GM12878 (cell line): Measurements from ENCODE around the gene HSPA2. TPM values are rescaled to one million over a fixed set of nuclear protein-coding genes. Genes with fewer than 3 reads are reported as not detected.
A peak's percentile ranks its signal among the peaks of the same experiment; 100 is the strongest.

ENCODE experiments used
- ATAC-seq: fragments of 200-7000 bp; cut with Tn5 transposase; 3 replicates; pipeline ENCODE4 v1.9.1; 2020; ENCODE audit warnings: mild to moderate bottlenecking, moderate library complexity
- BruUV-seq: library from RNA; stranded (reverse); fragments of 400-500 nt; replicated peaks from 2 replicates; lab custom pipeline; 2021; lab: Mats Ljungman, UMichigan
- CTCF ChIA-PET: fragments of 300-600 bp; sonication (Branson Sonifier 250); formaldehyde crosslinking; extraction: SDS; loops from one replicate; lab custom pipeline; 2021; ENCODE audit warnings: inconsistent platforms; lab: Yijun Ruan, JAX
- POLR2A ChIA-PET: fragments of 350-600 bp; formaldehyde crosslinking; extraction: SDS; loops from one replicate; lab custom pipeline; 2021; ENCODE audit warnings: inconsistent platforms; lab: Charles Lee
- RAD21 ChIA-PET: fragments of 300-600 bp; sonication (Branson Sonifier 250); formaldehyde crosslinking; loops from one replicate; lab custom pipeline; 2023; ENCODE audit warnings: antibody characterized with exemption; ENCODE audit not compliant: unreplicated experiment; lab: Charles Lee
- SMC1A ChIA-PET: fragments of 300-600 bp; sonication (Branson Sonifier 250); formaldehyde crosslinking; loops from one replicate; lab custom pipeline; 2023; ENCODE audit not compliant: unreplicated experiment, uncharacterized antibody; lab: Charles Lee
- DNase-seq: peaks from one replicate; pipeline ENCODE4 v3.0.0-alpha.2; 2011; ENCODE audit warnings: low read depth, low spot score
- FAIRE-seq: peaks from 3 replicates; lab custom pipeline; 2011; peaks lifted over from hg19 to GRCh38; lab: Jason Lieb, UNC
- H2AFZ ChIP-seq: 2 replicates; pipeline ENCODE4 v1.6.0; 2011; ENCODE audit warnings: low read depth, low read length, control low read depth; ENCODE audit not compliant: control insufficient read depth
- H3K27ac ChIP-seq: 2 replicates; pipeline ENCODE4 v1.5.1; 2011; ENCODE audit warnings: control low read depth; ENCODE audit not compliant: control insufficient read depth, insufficient read depth
- H3K27me3 ChIP-seq, 2 experiments: replicated peaks in 1 of 2; 2 replicates each; pipeline versions ENCODE4 v1.6.0 to v1.6.1; 2011; ENCODE audit warnings: low read length in 1 of 2; ENCODE audit not compliant: control insufficient read depth in 2 of 2, insufficient read depth in 2 of 2
- H3K36me3 ChIP-seq, 2 experiments: 2 replicates each; pipeline ENCODE4 v1.5.1; 2011; ENCODE audit warnings: low read length in 1 of 2; ENCODE audit not compliant: control insufficient read depth in 2 of 2, insufficient read depth in 2 of 2
- H3K4me1 ChIP-seq: 2 replicates; pipeline ENCODE4 v1.6.1; 2011; ENCODE audit warnings: mild to moderate bottlenecking, low read length, moderate library complexity, mixed read lengths; ENCODE audit not compliant: control insufficient read depth, insufficient read depth
- H3K4me2 ChIP-seq: 2 replicates; pipeline ENCODE4 v1.6.0; 2011; ENCODE audit warnings: control low read depth; ENCODE audit not compliant: control insufficient read depth, insufficient read depth
- H3K4me3 ChIP-seq: fragments of 200-600 bp; sonication (generic); 2 replicates; pipeline ENCODE4 v1.5.1; 2016
- H3K79me2 ChIP-seq: 2 replicates; pipeline ENCODE4 v1.6.0; 2011; ENCODE audit warnings: low read length; ENCODE audit not compliant: control insufficient read depth, insufficient read depth
- H3K9ac ChIP-seq: 2 replicates; pipeline ENCODE4 v1.8.0; 2011; ENCODE audit warnings: low read length, control low read depth, mixed read lengths; ENCODE audit not compliant: control insufficient read depth, insufficient read depth
- H3K9me3 ChIP-seq: replicated peaks from 3 replicates; pipeline ENCODE4 v1.5.1; 2011; ENCODE audit warnings: mild to moderate bottlenecking, low read length; ENCODE audit not compliant: control insufficient read depth, insufficient read depth
- H4K20me1 ChIP-seq: 2 replicates; pipeline ENCODE4 v1.6.0; 2011; ENCODE audit not compliant: control insufficient read depth, insufficient read depth
- BMI1 ChIP-seq: fragments of 450-650 bp; IDR thresholded peaks from 2 replicates; pipeline ENCODE4 v1.6.1; 2016; ENCODE audit warnings: mild to moderate bottlenecking, moderate library complexity, borderline replicate concordance
- NFIC ChIP-seq: IDR thresholded peaks from 2 replicates; pipeline ENCODE4 v1.6.1; 2012; ENCODE audit warnings: low read depth, mild to moderate bottlenecking, inconsistent platforms, low read length, moderate library complexity
- in situ Hi-C: fragments of 300-500 bp; cut with MboI; formaldehyde crosslinking; loops from 9 replicates; pipeline ENCODE4 v1.14.3; 2018; ENCODE audit warnings: mixed read lengths
- intact Hi-C: fragments of 100-400 bp; cut with micrococcal nuclease; formaldehyde crosslinking; loops from one replicate; pipeline ENCODE4 v1.14.2; 2022; ENCODE audit not compliant: unreplicated experiment
- polyA plus RNA-seq, 11 experiments: library from polyadenylated mRNA; depleted of rRNA in 4 of 11; unstranded in 6 of 11; stranded (reverse) in 5 of 11; fragments of >200 nt; fragmentation: Nextera tagmentation in 4 of 11; fragmentation: Illumina TruSeq in 1 of 11; extraction: Ambion mirVana in 4 of 11; extraction: Trizol in 1 of 11; gene quantifications; 1 replicate in 1 of 11; 2 replicates in 10 of 11; pipeline versions ENCODE4 v1.2.1 to v1.2.3, GENCODE V29; 2011 to 2016; ENCODE audit warnings: inconsistent platforms in 2 of 11, missing spikeins in 2 of 11, low read depth in 1 of 11
- total RNA-seq, 4 experiments: library from RNA; depleted of rRNA in 3 of 4; stranded (reverse); fragments of >200 nt in 3 of 4; fragmentation: Illumina TruSeq in 1 of 4; extraction: Trizol in 1 of 4; gene quantifications; 2 replicates each; pipeline versions ENCODE4 v1.2.1 to v1.2.3, GENCODE V29; 2013 to 2021
- TF ChIP-seq, protein P1 (sequence below): fragments of 450-650 bp; formaldehyde crosslinking; IDR thresholded peaks from 2 replicates; pipeline ENCODE4 v1.4.0; 2020; ENCODE audit warnings: mild to moderate bottlenecking, moderate library complexity
- TF ChIP-seq, protein P2 (sequence below): fragments of 450-650 bp; IDR thresholded peaks from 2 replicates; pipeline ENCODE4 v1.6.1; 2017; ENCODE audit warnings: mild to moderate bottlenecking

Gene HSPA2
- total and polyA plus RNA-seq, 10 of the 15 experiments (the other 5 are each of a cell fraction or from before 2014, with no cell fraction given) = 0.02 to 1.2 (median 0.65) TPM

DNA sequence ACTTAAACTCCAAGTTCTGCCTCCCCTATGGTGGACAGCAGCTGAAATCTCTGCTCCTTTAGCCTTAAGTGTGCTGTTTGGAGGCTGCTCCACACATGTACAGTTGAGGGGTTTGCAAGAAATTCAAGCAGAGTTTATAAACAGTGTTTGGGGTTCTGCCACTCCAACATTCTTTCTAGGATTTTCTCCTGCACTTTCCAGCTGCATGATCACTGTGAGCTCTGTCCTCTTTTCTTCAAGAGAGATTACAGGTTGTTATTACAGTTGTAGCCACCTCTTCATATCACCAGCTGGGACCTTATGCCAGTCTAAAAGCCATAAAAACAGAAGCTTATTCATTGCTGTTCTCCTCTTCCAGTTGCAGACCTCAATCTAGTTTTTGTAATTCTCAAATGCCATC lies 45.3 kb upstream of the HSPA2 start (continued):
- TF ChIP-seq, protein P1, sequence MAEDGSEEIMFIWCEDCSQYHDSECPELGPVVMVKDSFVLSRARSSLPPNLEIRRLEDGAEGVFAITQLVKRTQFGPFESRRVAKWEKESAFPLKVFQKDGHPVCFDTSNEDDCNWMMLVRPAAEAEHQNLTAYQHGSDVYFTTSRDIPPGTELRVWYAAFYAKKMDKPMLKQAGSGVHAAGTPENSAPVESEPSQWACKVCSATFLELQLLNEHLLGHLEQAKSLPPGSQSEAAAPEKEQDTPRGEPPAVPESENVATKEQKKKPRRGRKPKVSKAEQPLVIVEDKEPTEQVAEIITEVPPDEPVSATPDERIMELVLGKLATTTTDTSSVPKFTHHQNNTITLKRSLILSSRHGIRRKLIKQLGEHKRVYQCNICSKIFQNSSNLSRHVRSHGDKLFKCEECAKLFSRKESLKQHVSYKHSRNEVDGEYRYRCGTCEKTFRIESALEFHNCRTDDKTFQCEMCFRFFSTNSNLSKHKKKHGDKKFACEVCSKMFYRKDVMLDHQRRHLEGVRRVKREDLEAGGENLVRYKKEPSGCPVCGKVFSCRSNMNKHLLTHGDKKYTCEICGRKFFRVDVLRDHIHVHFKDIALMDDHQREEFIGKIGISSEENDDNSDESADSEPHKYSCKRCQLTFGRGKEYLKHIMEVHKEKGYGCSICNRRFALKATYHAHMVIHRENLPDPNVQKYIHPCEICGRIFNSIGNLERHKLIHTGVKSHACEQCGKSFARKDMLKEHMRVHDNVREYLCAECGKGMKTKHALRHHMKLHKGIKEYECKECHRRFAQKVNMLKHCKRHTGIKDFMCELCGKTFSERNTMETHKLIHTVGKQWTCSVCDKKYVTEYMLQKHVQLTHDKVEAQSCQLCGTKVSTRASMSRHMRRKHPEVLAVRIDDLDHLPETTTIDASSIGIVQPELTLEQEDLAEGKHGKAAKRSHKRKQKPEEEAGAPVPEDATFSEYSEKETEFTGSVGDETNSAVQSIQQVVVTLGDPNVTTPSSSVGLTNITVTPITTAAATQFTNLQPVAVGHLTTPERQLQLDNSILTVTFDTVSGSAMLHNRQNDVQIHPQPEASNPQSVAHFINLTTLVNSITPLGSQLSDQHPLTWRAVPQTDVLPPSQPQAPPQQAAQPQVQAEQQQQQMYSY (CRISPR knock-in tag) = no peak

DNA sequence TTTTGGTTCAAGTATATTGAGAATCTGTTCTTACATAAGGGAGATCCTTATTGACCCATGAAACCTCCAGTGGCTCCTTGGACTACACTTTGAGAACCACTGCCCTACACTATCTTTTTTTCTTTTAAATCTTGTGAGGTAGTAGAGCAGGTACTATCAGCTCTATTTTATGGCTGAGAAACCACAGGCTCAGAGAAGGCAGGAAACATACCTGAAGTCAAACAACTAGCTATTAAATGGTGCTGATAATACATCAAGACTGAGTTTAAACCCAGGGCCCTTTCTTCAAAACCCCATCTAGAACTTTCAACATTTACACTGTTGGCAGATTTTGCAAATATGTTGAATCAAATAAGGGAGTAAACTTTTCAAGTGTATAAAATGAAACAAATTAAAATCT lies 43.8 kb upstream of the HSPA2 start:
- ChIA-PET POLR2A (interaction anchor here (1.0 to 1.8 kb wide), 4 partner anchors 12 to 41 kb away, joined by 3 to 5 read pairs (median 4); partner anchors contain the start of gene AKAP5), RAD21 (interaction anchor here (0.6 to 2.3 kb wide), 10 partner anchors 13 to 159 kb away, joined by 3 to 14 read pairs (median 4); no protein-coding TSS in a partner anchor), CTCF (interaction anchor here (1.0 to 6.3 kb wide), 14 partner anchors 12 to 490 kb away, joined by 3 to 43 read pairs (median 6); partner anchors contain the start of gene FNTB), SMC1A (interaction anchor here (0.8 to 6.4 kb wide), 18 partner anchors 8 to 153 kb away, joined by 3 to 51 read pairs (median 4); no protein-coding TSS in a partner anchor)
- H3K4me3 ChIP-seq = no peak overlapping the region
- 0 out of 2 replicates have a peak, but pooled peaks cover 3% of the 10 kb centered on the region for H3K4me1 ChIP-seq
- in situ Hi-C loops = no loop called here
- H3K27ac ChIP-seq = no peak overlapping the region
- no TSS peak for BruUV-seq
- peaks cover 0 to 7% of the 10 kb centered on the region in 2 experiments; a peak in 1 of 4 replicates for H3K36me3 ChIP-seq
- no peak for TF ChIP-seq BMI1
- TF ChIP-seq, protein P2, sequence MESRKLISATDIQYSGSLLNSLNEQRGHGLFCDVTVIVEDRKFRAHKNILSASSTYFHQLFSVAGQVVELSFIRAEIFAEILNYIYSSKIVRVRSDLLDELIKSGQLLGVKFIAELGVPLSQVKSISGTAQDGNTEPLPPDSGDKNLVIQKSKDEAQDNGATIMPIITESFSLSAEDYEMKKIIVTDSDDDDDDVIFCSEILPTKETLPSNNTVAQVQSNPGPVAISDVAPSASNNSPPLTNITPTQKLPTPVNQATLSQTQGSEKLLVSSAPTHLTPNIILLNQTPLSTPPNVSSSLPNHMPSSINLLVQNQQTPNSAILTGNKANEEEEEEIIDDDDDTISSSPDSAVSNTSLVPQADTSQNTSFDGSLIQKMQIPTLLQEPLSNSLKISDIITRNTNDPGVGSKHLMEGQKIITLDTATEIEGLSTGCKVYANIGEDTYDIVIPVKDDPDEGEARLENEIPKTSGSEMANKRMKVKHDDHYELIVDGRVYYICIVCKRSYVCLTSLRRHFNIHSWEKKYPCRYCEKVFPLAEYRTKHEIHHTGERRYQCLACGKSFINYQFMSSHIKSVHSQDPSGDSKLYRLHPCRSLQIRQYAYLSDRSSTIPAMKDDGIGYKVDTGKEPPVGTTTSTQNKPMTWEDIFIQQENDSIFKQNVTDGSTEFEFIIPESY = no peak
- TF ChIP-seq NFIC = no peak
- intact Hi-C loops = no loop called here
- ATAC-seq (peak; percentile 10; the same call in 2 of the 3 replicates), FAIRE-seq (no peak), DNase-seq (no peak)
- H3K9ac ChIP-seq = no peak overlapping the region
- H3K79me2 ChIP-seq = peaks cover 57% of the 10 kb centered on the region
- H4K20me1 ChIP-seq = no peaks in the 10 kb centered on the region
- no peak overlapping the region for H2AFZ ChIP-seq
- no peaks in the 10 kb centered on the region for H3K9me3 ChIP-seq
- no peaks in the 10 kb centered on the region for H3K27me3 ChIP-seq
- H3K4me2 ChIP-seq = no peak overlapping the region
